Uterus (tissue), 2 donors: Measurements from ENCODE around the gene CCDC136.

ENCODE experiments used
- CTCF ChIP-seq, 4 experiments: fragments of 200-600 bp in 2 of 4; fragments of 450-650 bp in 2 of 4; sonication (generic) in 2 of 4; IDR thresholded peaks; one replicate each; pipeline ENCODE4 v1.5.1; 2016 to 2019; ENCODE audit warnings: antibody characterized with exemption in 4 of 4, mild to moderate bottlenecking in 2 of 4, moderate library complexity in 1 of 4
- POLR2A ChIP-seq, 2 donors: fragments of 450-650 bp; IDR thresholded peaks; one replicate each; pipeline ENCODE4 v1.6.1; 2016; ENCODE audit warnings: antibody characterized with exemption in 2 of 2, mild to moderate bottlenecking in 1 of 2, moderate library complexity in 1 of 2

GRCh38 chr7:128853799-128854198 lies 62.0 kb downstream of the CCDC136 start:
- TF ChIP-seq CTCF (IDR thresholded peaks at IDR 0.05) (no peak), POLR2A (IDR thresholded peaks at IDR 0.05) (no peak)
